AG04449 (cell line): Measurements from ENCODE around the gene PLEKHG4B.

Experiments used
- CTCF ChIA-PET: fragments of 350-600 bp; formaldehyde crosslinking; extraction: SDS; loops from one replicate; lab custom pipeline; 2021; ENCODE audit warnings: antibody characterized with exemption; lab: Yijun Ruan, JAX
- POLR2A ChIA-PET: fragments of 400-600, 350-600 bp; formaldehyde crosslinking; extraction: SDS; loops from one replicate; lab custom pipeline; 2020; ENCODE audit warnings: antibody characterized with exemption, inconsistent platforms; lab: Yijun Ruan, JAX
- DNase-seq: peaks from one replicate; pipeline ENCODE4 v3.0.0-alpha.2; 2010; ENCODE audit warnings: low read depth, low spot score
- H3K4me3 ChIP-seq: 2 replicates; pipeline ENCODE4 v1.5.1; 2011; ENCODE audit warnings: low read depth, mild to moderate bottlenecking, control low read depth, low read length
- TF ChIP-seq, protein P1 (sequence below): IDR thresholded peaks from one replicate; pipeline ENCODE4 v1.5.1; 2011; ENCODE audit warnings: mild to moderate bottlenecking, moderate library complexity, low read length, control low read depth, inconsistent platforms; ENCODE audit not compliant: insufficient read depth; ENCODE audit errors: missing control alignments

The PLEKHG4B gene

DNA sequence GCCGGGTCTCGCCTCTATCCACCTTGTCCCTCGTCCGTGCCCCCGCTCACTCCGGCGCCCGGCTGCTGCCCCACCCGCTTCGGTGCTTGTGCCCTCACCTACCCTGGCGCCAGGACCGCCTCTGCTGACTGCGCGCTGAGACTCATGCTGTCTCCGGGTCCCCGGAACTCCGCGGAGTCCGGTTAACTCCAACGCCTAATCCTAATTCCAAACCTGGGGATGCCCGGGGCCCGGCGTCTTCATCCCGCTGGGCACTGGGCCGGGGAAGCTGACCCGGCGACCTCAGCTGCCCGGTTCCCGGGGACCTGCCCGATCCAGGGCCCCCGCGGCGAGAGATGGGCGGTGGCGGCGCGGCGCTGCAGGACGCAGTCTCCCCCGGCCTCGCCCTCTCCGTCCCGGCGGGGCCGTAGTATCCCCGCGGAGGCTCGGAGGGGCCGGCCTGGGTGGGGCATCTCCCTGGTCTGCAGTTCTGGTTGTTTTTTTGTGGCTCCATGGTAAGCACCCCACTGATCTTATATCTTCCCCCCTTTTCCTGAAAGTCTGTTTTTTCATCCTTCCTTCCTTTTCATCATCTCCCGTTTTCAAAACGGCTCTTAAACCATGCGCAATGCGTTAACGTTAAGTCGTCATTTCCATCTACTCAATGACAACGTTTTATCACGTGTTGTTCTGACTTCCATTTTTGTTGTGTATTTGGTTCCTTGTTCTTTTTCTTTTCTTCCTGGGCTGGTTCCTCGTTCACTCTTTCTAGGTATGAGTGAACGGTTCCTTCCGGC, 41.1 kb upstream of the PLEKHG4B start:
- no peak for DNase-seq
- POLR2A ChIA-PET = no interaction called here
- no peak overlapping the region for H3K4me3 ChIP-seq
- CTCF ChIA-PET = no interaction called here
- TF ChIP-seq, protein P1, sequence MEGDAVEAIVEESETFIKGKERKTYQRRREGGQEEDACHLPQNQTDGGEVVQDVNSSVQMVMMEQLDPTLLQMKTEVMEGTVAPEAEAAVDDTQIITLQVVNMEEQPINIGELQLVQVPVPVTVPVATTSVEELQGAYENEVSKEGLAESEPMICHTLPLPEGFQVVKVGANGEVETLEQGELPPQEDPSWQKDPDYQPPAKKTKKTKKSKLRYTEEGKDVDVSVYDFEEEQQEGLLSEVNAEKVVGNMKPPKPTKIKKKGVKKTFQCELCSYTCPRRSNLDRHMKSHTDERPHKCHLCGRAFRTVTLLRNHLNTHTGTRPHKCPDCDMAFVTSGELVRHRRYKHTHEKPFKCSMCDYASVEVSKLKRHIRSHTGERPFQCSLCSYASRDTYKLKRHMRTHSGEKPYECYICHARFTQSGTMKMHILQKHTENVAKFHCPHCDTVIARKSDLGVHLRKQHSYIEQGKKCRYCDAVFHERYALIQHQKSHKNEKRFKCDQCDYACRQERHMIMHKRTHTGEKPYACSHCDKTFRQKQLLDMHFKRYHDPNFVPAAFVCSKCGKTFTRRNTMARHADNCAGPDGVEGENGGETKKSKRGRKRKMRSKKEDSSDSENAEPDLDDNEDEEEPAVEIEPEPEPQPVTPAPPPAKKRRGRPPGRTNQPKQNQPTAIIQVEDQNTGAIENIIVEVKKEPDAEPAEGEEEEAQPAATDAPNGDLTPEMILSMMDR = no peak

DNA sequence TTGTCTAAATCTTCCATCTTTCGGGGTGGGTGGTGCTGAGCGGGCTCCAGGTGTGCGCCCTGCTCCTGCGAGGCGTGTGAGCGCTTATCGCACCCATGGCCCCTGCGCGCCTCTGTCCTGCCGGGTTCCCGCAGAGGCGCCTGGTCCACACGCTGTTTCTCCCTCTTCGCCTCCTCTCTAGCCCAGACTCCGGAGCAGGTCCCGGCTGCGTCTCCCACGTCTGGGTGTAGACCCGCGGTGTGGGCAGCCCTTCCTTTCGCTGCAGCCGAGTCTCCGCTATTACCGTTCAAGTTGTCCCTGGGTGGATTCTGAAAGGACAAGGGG, 40.5 kb upstream of the PLEKHG4B start:
- ChIA-PET POLR2A (no interaction called here), CTCF (no interaction called here)
- TF ChIP-seq, protein P1 = no peak
- no peak for DNase-seq
- no peak overlapping the region for H3K4me3 ChIP-seq

GRCh38 chr5:53381-54174, 38.4 kb upstream of the PLEKHG4B start:
- CTCF ChIA-PET = no interaction called here
- TF ChIP-seq, protein P1 = peak; percentile 6
- peak overlapping the region; percentile 51 for H3K4me3 ChIP-seq
- POLR2A ChIA-PET = no interaction called here
- no peak for DNase-seq

DNA sequence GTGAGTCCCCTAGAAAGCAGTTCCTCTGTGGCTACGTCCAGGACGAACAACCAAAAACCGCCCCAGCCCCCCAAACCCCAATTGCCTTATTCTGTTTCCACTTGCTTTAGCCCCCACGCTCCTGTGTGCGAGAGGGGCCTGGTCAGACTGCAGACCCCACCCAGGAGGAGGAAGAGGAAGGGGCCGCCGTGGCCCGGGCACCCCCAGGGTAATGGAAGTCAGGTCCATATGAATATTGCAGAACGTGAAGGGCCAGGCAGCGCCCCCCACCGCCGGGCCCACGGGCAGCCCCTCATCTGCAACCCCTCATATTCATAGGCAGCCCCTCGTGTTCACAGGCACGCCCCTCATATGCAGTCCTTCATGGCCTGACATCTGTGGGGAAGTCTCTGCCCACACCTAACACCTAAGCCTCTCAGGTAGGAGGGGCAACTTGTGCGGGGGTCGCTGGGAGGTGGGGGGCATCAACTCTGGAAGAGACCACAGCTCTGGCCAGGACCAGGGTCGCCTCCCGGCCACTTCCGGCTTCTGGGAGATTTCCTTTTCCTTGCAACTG, 37.7 kb upstream of the PLEKHG4B start:
- H3K4me3 ChIP-seq = peak overlapping the region; percentile 51
- POLR2A ChIA-PET = no interaction called here

GRCh38 chr5:54876-55569, 36.9 kb upstream of the PLEKHG4B start:
- POLR2A ChIA-PET = no interaction called here
- TF ChIP-seq, protein P1 = no peak
- no peak for DNase-seq
- CTCF ChIA-PET = no interaction called here
- no peak overlapping the region for H3K4me3 ChIP-seq

More for the DNA sequence above, 37.7 kb upstream of the PLEKHG4B start:
- TF ChIP-seq, protein P1 = no peak
- CTCF ChIA-PET = no interaction called here
- no peak for DNase-seq
